GM12878 (cell line): ENCODE measurements around the gene NUDT3. TPM values are rescaled to one million over a fixed set of nuclear protein-coding genes. Genes with fewer than 3 reads are reported as not detected.
A peak's percentile ranks its signal among the peaks of the same experiment; 100 is the strongest.

Source experiments
- ATAC-seq: fragments of 200-7000 bp; cut with Tn5 transposase; 3 replicates; pipeline ENCODE4 v1.9.1; 2020; ENCODE audit warnings: mild to moderate bottlenecking, moderate library complexity
- BruUV-seq: library from RNA; stranded (reverse); fragments of 400-500 nt; replicated peaks from 2 replicates; lab custom pipeline; 2021; lab: Mats Ljungman, UMichigan
- CTCF ChIA-PET: fragments of 300-600 bp; sonication (Branson Sonifier 250); formaldehyde crosslinking; extraction: SDS; loops from one replicate; lab custom pipeline; 2021; ENCODE audit warnings: inconsistent platforms; lab: Yijun Ruan, JAX
- POLR2A ChIA-PET: fragments of 350-600 bp; formaldehyde crosslinking; extraction: SDS; loops from one replicate; lab custom pipeline; 2021; ENCODE audit warnings: inconsistent platforms; lab: Charles Lee
- RAD21 ChIA-PET: fragments of 300-600 bp; sonication (Branson Sonifier 250); formaldehyde crosslinking; loops from one replicate; lab custom pipeline; 2023; ENCODE audit warnings: antibody characterized with exemption; ENCODE audit not compliant: unreplicated experiment; lab: Charles Lee
- SMC1A ChIA-PET: fragments of 300-600 bp; sonication (Branson Sonifier 250); formaldehyde crosslinking; loops from one replicate; lab custom pipeline; 2023; ENCODE audit not compliant: unreplicated experiment, uncharacterized antibody; lab: Charles Lee
- DNase-seq: peaks from one replicate; pipeline ENCODE4 v3.0.0-alpha.2; 2011; ENCODE audit warnings: low read depth, low spot score
- FAIRE-seq: peaks from 3 replicates; lab custom pipeline; 2011; peaks lifted over from hg19 to GRCh38; lab: Jason Lieb, UNC
- H2AFZ ChIP-seq: 2 replicates; pipeline ENCODE4 v1.6.0; 2011; ENCODE audit warnings: low read depth, low read length, control low read depth; ENCODE audit not compliant: control insufficient read depth
- H3K27ac ChIP-seq: 2 replicates; pipeline ENCODE4 v1.5.1; 2011; ENCODE audit warnings: control low read depth; ENCODE audit not compliant: control insufficient read depth, insufficient read depth
- H3K27me3 ChIP-seq, 2 experiments: replicated peaks in 1 of 2; 2 replicates each; pipeline versions ENCODE4 v1.6.0 to v1.6.1; 2011; ENCODE audit warnings: low read length in 1 of 2; ENCODE audit not compliant: control insufficient read depth in 2 of 2, insufficient read depth in 2 of 2
- H3K36me3 ChIP-seq, 2 experiments: 2 replicates each; pipeline ENCODE4 v1.5.1; 2011; ENCODE audit warnings: low read length in 1 of 2; ENCODE audit not compliant: control insufficient read depth in 2 of 2, insufficient read depth in 2 of 2
- H3K4me1 ChIP-seq: 2 replicates; pipeline ENCODE4 v1.6.1; 2011; ENCODE audit warnings: mild to moderate bottlenecking, low read length, moderate library complexity, mixed read lengths; ENCODE audit not compliant: control insufficient read depth, insufficient read depth
- H3K4me2 ChIP-seq: 2 replicates; pipeline ENCODE4 v1.6.0; 2011; ENCODE audit warnings: control low read depth; ENCODE audit not compliant: control insufficient read depth, insufficient read depth
- H3K4me3 ChIP-seq: fragments of 200-600 bp; sonication (generic); 2 replicates; pipeline ENCODE4 v1.5.1; 2016
- H3K79me2 ChIP-seq: 2 replicates; pipeline ENCODE4 v1.6.0; 2011; ENCODE audit warnings: low read length; ENCODE audit not compliant: control insufficient read depth, insufficient read depth
- H3K9ac ChIP-seq: 2 replicates; pipeline ENCODE4 v1.8.0; 2011; ENCODE audit warnings: low read length, control low read depth, mixed read lengths; ENCODE audit not compliant: control insufficient read depth, insufficient read depth
- H3K9me3 ChIP-seq: replicated peaks from 3 replicates; pipeline ENCODE4 v1.5.1; 2011; ENCODE audit warnings: mild to moderate bottlenecking, low read length; ENCODE audit not compliant: control insufficient read depth, insufficient read depth
- H4K20me1 ChIP-seq: 2 replicates; pipeline ENCODE4 v1.6.0; 2011; ENCODE audit not compliant: control insufficient read depth, insufficient read depth
- ATF7 ChIP-seq: fragments of 450-650 bp; IDR thresholded peaks from 2 replicates; pipeline ENCODE4 v1.6.1; 2016; ENCODE audit warnings: low read depth, mild to moderate bottlenecking
- BHLHE40 ChIP-seq, 2 experiments: fragments of 450-650 bp in 1 of 2; IDR thresholded peaks; 2 replicates each; pipeline ENCODE4 v1.6.1; 2011 to 2017; ENCODE audit warnings: low read depth in 2 of 2, borderline replicate concordance in 1 of 2, improper control_type of control experiment in 1 of 2, low read length in 1 of 2, mild to moderate bottlenecking in 1 of 2
- CBX5 ChIP-seq: sonication (generic); IDR thresholded peaks from 2 replicates; pipeline ENCODE4 v1.6.1; 2016; ENCODE audit warnings: low read depth, moderate library complexity, mild to moderate bottlenecking, inconsistent platforms
- FOS ChIP-seq: IDR thresholded peaks from 3 replicates; pipeline ENCODE4 v1.6.1; 2011; ENCODE audit warnings: borderline replicate concordance; ENCODE audit not compliant: insufficient read length; ENCODE audit errors: extremely low read depth
- IRF5 ChIP-seq: fragments of 450-650 bp; IDR thresholded peaks from 2 replicates; pipeline ENCODE4 v1.6.1; 2017; ENCODE audit warnings: borderline replicate concordance
- KLF5 ChIP-seq: fragments of 450-650 bp; IDR thresholded peaks from 2 replicates; pipeline ENCODE4 v1.6.1; 2014; ENCODE audit warnings: mild to moderate bottlenecking; ENCODE audit not compliant: partially characterized antibody
- MEF2B ChIP-seq: fragments of 450-650 bp; IDR thresholded peaks from 2 replicates; pipeline ENCODE4 v1.6.1; 2018; ENCODE audit warnings: mild to moderate bottlenecking, moderate library complexity; ENCODE audit not compliant: partially characterized antibody, poor library complexity, severe bottlenecking
- PKNOX1 ChIP-seq: fragments of 450-650 bp; IDR thresholded peaks from 2 replicates; pipeline ENCODE4 v1.6.1; 2016; ENCODE audit warnings: mild to moderate bottlenecking
- POLR2A ChIP-seq: IDR thresholded peaks from 2 replicates; pipeline ENCODE4 v1.6.1; 2011; ENCODE audit warnings: low read depth, mild to moderate bottlenecking, low read length
- POLR2AphosphoS5 ChIP-seq: IDR thresholded peaks from 2 replicates; pipeline ENCODE4 v1.6.1; 2011; ENCODE audit warnings: mild to moderate bottlenecking, low read length, inconsistent platforms
- RELA ChIP-seq: fragments of 450-650 bp; IDR thresholded peaks from 2 replicates; pipeline ENCODE4 v1.8.0; 2014; ENCODE audit warnings: borderline replicate concordance; ENCODE audit not compliant: partially characterized antibody
- STAT1 ChIP-seq: fragments of 450-650 bp; conservative IDR thresholded peaks from 2 replicates; pipeline ENCODE4 v1.6.1; 2014; ENCODE audit warnings: antibody characterized with exemption, mild to moderate bottlenecking
- YBX1 ChIP-seq: fragments of 450-650 bp; IDR thresholded peaks from 2 replicates; pipeline ENCODE4 v1.6.1; 2016; ENCODE audit warnings: antibody characterized with exemption
- YY1 ChIP-seq: IDR thresholded peaks from 2 replicates; pipeline ENCODE4 v1.6.1; 2011; ENCODE audit warnings: low read depth, mild to moderate bottlenecking, low read length
- ZNF274 ChIP-seq: IDR thresholded peaks from one replicate; pipeline ENCODE4 v1.8.0; 2011; ENCODE audit not compliant: insufficient read length, insufficient read depth
- WGBS: methylation state at CpG from one replicate; pipeline ENCODE4 v1.1.6; 2016; ENCODE audit warnings: low lambda C conversion rate; ENCODE audit not compliant: insufficient replicate concordance, insufficient coverage; ENCODE audit errors: missing lambda C conversion rate; 5-methylcytosine and 5-hydroxymethylcytosine counted together
- in situ Hi-C: fragments of 300-500 bp; cut with MboI; formaldehyde crosslinking; loops from 9 replicates; pipeline ENCODE4 v1.14.3; 2018; ENCODE audit warnings: mixed read lengths
- intact Hi-C: fragments of 100-400 bp; cut with micrococcal nuclease; formaldehyde crosslinking; loops from one replicate; pipeline ENCODE4 v1.14.2; 2022; ENCODE audit not compliant: unreplicated experiment
- polyA plus RNA-seq, 11 experiments: library from polyadenylated mRNA; depleted of rRNA in 4 of 11; unstranded in 6 of 11; stranded (reverse) in 5 of 11; fragments of >200 nt; fragmentation: Nextera tagmentation in 4 of 11; fragmentation: Illumina TruSeq in 1 of 11; extraction: Ambion mirVana in 4 of 11; extraction: Trizol in 1 of 11; gene quantifications; 1 replicate in 1 of 11; 2 replicates in 10 of 11; pipeline versions ENCODE4 v1.2.1 to v1.2.3, GENCODE V29; 2011 to 2016; ENCODE audit warnings: inconsistent platforms in 2 of 11, missing spikeins in 2 of 11, low read depth in 1 of 11
- total RNA-seq, 4 experiments: library from RNA; depleted of rRNA in 3 of 4; stranded (reverse); fragments of >200 nt in 3 of 4; fragmentation: Illumina TruSeq in 1 of 4; extraction: Trizol in 1 of 4; gene quantifications; 2 replicates each; pipeline versions ENCODE4 v1.2.1 to v1.2.3, GENCODE V29; 2013 to 2021

NUDT3 gene
- total and polyA plus RNA-seq, 10 of the 15 experiments (the other 5 are each of a cell fraction or from before 2014, with no cell fraction given), result 2.4 to 32.3 (median 25.5) TPM

GRCh38 chr6:34275128-34275804, 117.2 kb downstream of the NUDT3 start:
- no peaks in the 10 kb centered on the region for H4K20me1 ChIP-seq
- no peak overlapping the region for H3K4me3 ChIP-seq
- no TSS peak for BruUV-seq
- WGBS, result 81% methylated on average over 3 of the region's 3 CpGs
- no peaks in the 10 kb centered on the region for H3K79me2 ChIP-seq
- H3K9ac ChIP-seq, result no peak overlapping the region
- SMC1A ChIA-PET, result interaction anchor here (1.0 to 1.5 kb wide), 3 partner anchors 26 to 140 kb away, joined by 3 to 5 read pairs (median 5); no protein-coding TSS in a partner anchor
- no peak overlapping the region for H2AFZ ChIP-seq
- peaks cover 13% of the 10 kb centered on the region for H3K4me1 ChIP-seq
- no peak for FAIRE-seq
- ATAC-seq, result peak; percentile 48
- no peaks in the 10 kb centered on the region for H3K27me3 ChIP-seq
- H3K9me3 ChIP-seq, result no peaks in the 10 kb centered on the region
- DNase-seq, result no peak
- H3K4me2 ChIP-seq, result no peak overlapping the region
- TF ChIP-seq PKNOX1 (peak; percentile 34; the same call in 1 of the 2 replicates), BHLHE40 (IDR thresholded peaks at IDR 0.05; ENCODE audit: borderline replicate concordance in 1 of 2, low read depth in 2 of 2, low read length in 1 of 2) (no peak)
- RAD21 ChIA-PET, result interaction anchor here (0.7 kb wide), 3 partner anchors 23 to 530 kb away, joined by 3 to 5 read pairs (median 3); no protein-coding TSS in a partner anchor
- CTCF ChIA-PET, result interaction anchor here (0.9 kb wide), 1 partner anchor 140 kb away, joined by 3 read pairs; no protein-coding TSS in a partner anchor
- intact Hi-C loops, result no loop called here
- POLR2A ChIA-PET, result interaction anchor here (0.5 to 0.7 kb wide), 3 partner anchors 16 to 1684 kb away, joined by 3 to 6 read pairs (median 4); no protein-coding TSS in a partner anchor
- peaks cover 0 to 5% of the 10 kb centered on the region in 2 experiments; a peak in 3 of 4 replicates for H3K36me3 ChIP-seq
- no peak overlapping the region for H3K27ac ChIP-seq
- in situ Hi-C loops, result no loop called here

- SMC1A ChIA-PET, result interaction anchor here (0.7 to 1.5 kb wide), 3 partner anchors 10 to 141 kb away, joined by 3 to 5 read pairs (median 3); no protein-coding TSS in a partner anchor
- Histone ChIP-seq H3K4me2 (no peak overlapping the region), H3K27ac (no peak overlapping the region), H3K4me1 (peaks cover 13% of the 10 kb centered on the region), H3K79me2 (no peaks in the 10 kb centered on the region), H2AFZ (no peak overlapping the region), H3K9ac (no peak overlapping the region), H4K20me1 (no peaks in the 10 kb centered on the region), H3K36me3 (no peaks in the 10 kb centered on the region; a peak in 1 of 4 replicates), H3K27me3 (no peaks in the 10 kb centered on the region), H3K9me3 (no peaks in the 10 kb centered on the region), H3K4me3 (no peak overlapping the region)
- CTCF ChIA-PET, result interaction anchor here (0.9 kb wide), 1 partner anchor 141 kb away, joined by 3 read pairs; no protein-coding TSS in a partner anchor
- intact Hi-C loops (no loop called here), in situ Hi-C loops (no loop called here)
- WGBS, result 100% methylated on average over 1 of the region's 1 CpG
- FAIRE-seq, result no peak
- ATAC-seq, result no peak
- POLR2A ChIA-PET, result no interaction called here
- no peak for DNase-seq
- RAD21 ChIA-PET, result interaction anchor here (1.5 kb wide), 1 partner anchor 25 kb away, joined by 4 read pairs; no protein-coding TSS in a partner anchor
- BruUV-seq, result no TSS peak
- TF ChIP-seq FOS (no peak), ZNF274 (no peak), KLF5 (no peak), CBX5 (no peak), YBX1 (no peak), YY1 (no peak), STAT1 (no peak), ATF7 (no peak), POLR2AphosphoS5 (no peak), IRF5 (no peak), POLR2A (no peak), MEF2B (no peak), RELA (no peak)
Measured at GRCh38 chr6:34274129-34274528, 118.3 kb downstream of the NUDT3 start.
